Measurements from ENCODE around the gene ZNF74. TPM values are rescaled to one million over a fixed set of nuclear protein-coding genes. Genes with fewer than 3 reads are reported as not detected.
"Not testable (repeated sequence)": the region's sequence is repeated elsewhere in the genome, so short reads cannot be mapped to it uniquely, and the experiment has no call there.

The ZNF74 gene
- total RNA-seq, result 1 to 10 TPM; 6.4 to 9.2 TPM

GRCh38 chr22:20393705-20394476 is at the start of gene ZNF74:
ZNF74 (plus strand) TSS chr22:20394151; CDS start chr22:20394629, 478 bp downstream.
- DNase-seq (ENCODE audit: low spot score in 2 of 2), result peak; percentile 80 to 85
- H3K27ac Mint-ChIP-seq, result peak within 1 kb of the TSS; percentile 78 to 87
- no peaks in the 10 kb centered on the region for H3K9me3 Mint-ChIP-seq
- ATAC-seq, result peak; percentile 92 to 95
- H3K36me3 Mint-ChIP-seq, result peaks cover 0 to 4% of the 10 kb centered on the region in 2 donors

- not testable (repeated sequence) for H3K27ac Mint-ChIP-seq; DNase-seq (ENCODE audit: low spot score in 2 of 2); H3K36me3 Mint-ChIP-seq; H3K9me3 Mint-ChIP-seq; ATAC-seq
Measured at GRCh38 chr22:20346553-20346952, 47.4 kb upstream of the ZNF74 start.

DNA sequence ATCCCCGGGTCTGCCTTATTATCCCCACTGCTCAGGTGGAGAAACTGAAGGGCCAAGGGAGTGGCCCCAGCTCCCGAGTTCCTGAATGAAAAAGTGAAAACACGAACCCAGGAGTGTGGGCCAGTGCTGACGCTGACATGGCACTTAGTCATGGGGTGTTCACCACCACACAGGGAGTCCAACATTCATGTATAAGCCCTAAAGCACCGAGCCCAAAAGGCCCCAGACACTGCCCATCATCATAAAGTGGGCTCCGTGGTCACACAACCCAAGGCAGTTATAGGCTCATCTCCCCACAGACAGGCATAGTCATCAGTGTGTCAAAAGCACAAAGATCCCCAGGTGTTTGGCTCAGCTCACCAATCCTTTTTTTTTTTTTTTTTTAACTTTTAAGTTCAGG is 41.4 kb upstream of the ZNF74 start:
- DNase-seq (ENCODE audit: low spot score in 2 of 2); H3K9me3 Mint-ChIP-seq: not testable (repeated sequence)

DNA sequence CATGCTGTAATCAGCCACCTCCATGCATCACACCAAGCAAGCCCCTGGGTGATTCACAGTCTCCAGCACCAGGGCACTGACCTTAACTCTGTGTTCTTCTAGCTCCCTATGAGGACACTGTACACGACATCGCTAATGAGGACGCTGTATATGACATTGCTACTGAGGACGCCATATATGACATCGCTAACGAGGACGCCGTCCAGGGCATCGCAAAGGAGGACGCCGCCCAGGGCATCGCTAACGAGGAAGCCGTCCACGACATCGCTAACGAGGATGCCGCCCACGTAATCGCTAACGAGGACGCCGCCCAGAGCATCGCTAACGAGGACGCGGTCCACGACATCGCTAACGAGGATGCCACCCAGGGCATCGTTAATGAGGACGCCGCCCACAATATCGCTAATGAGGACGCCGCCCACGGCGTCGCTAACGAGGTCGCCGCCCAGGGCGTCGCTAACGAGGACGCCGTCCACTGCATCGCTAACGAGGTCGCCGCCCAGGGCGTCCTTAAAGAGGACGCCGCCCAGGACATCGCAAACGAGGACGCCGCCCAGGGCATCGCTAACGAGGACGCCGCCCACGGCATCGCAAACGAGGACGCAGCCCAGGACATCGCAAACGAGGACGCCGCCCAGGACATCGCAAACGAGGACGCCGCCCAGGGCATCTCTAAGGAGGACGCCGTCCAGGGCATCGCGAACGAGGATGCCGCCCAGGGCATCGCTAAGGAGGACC is 39.5 kb upstream of the ZNF74 start:
- Mint-ChIP-seq H3K27ac (no peak overlapping the region), H3K36me3 (no peaks in the 10 kb centered on the region), H3K9me3 (no peaks in the 10 kb centered on the region)
- DNase-seq (ENCODE audit: low spot score in 2 of 2) (no peak), ATAC-seq (no peak)

More for the DNA sequence above, 41.4 kb upstream of the ZNF74 start:
- ATAC-seq, H3K27ac Mint-ChIP-seq, H3K36me3 Mint-ChIP-seq: not testable (repeated sequence)

DNA sequence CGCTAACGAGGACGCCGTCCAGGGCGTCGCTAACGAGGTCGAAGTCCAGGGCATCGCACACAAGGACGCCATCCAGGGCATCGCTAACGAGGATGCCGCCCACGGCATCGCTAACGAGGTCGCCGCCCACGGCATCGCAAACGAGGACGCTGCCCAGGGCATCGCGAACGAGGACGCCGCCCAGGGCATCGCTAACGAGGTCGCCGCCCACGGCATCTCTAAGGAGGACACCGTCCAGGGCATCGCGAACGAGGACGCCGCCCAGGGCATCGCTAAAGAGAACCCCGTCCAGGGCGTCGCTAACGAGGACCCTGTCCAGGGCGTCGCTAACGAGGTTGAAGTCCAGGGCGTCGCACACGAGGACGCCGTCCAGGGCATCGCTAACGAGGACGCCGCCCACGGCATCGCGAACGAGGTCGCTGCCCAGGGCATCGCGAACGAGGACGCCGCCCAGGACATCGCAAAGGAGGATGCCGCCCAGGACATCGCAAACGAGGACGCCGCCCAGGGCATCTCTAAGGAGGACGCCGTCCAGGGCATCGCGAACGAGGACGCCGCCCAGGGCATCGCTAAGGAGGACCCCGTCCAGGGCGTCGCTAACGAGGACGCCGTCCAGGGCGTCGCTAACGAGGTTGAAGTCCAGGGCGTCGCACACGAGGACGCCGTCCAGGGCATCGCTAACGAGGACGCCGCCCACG is 37.9 kb upstream of the ZNF74 start:
- not testable (repeated sequence) for H3K9me3 Mint-ChIP-seq; H3K27ac Mint-ChIP-seq; H3K36me3 Mint-ChIP-seq; DNase-seq (ENCODE audit: low spot score in 2 of 2); ATAC-seq

DNA sequence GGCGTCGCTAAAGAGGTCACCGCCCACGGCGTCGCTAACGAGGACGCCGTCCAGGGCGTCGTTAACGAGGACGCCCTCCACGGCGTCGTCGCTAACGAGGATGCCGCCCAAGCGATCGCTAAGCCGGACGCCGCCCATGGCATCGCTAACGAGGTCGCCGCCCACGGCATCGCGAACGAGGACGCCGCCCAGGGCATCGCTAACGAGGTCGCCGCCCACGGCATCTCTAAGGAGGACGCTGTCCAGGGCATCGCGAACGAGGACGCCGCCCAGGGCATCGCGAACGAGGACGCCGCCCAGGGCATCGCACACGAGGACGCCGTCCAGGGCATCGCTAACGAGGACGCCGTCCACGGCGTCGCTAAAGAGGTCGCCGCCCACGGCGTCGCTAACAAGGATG is 37.0 kb upstream of the ZNF74 start:
- not testable (repeated sequence) for H3K27ac Mint-ChIP-seq; ATAC-seq; DNase-seq (ENCODE audit: low spot score in 2 of 2); H3K36me3 Mint-ChIP-seq; H3K9me3 Mint-ChIP-seq

DNA sequence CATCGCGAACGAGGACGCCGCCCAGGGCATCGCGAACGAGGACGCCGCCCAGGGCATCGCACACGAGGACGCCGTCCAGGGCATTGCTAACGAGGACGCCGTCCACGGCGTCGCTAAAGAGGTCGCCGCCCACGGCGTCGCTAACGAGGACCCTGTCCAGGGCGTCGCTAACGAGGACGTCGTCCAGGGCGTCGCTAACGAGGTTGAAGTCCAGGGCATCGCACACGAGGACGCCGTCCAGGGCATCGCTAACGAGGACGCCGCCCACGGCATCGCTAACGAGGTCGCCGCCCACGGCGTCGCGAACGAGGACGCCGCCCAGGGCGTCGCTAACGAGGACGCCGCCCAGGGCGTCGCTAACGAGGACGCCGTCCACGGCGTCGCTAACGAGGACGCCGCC is 36.0 kb upstream of the ZNF74 start:
- H3K27ac Mint-ChIP-seq; H3K36me3 Mint-ChIP-seq; H3K9me3 Mint-ChIP-seq; DNase-seq (ENCODE audit: low spot score in 2 of 2); ATAC-seq: not testable (repeated sequence)

GRCh38 chr22:20358503-20359239 is 35.3 kb upstream of the ZNF74 start:
- not testable (repeated sequence) for H3K27ac Mint-ChIP-seq

DNA sequence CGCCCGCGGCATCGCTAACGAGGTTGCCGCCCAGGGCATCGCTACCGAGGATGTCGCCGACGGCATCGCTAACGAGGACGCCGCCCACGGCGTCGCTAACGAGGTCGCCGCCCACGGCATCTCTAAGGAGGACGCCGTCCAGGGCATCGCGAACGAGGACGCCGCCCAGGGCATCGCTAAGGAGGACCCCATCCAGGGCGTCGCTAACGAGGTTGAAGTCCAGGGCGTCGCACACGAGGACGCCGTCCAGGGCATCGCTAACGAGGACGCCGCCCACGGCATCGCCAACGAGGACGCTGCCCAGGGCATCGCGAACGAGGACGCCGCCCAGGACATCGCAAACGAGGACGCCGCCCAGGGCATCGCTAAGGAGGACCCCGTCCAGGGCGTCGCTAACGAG is 33.7 kb upstream of the ZNF74 start:
- not testable (repeated sequence) for H3K36me3 Mint-ChIP-seq; H3K27ac Mint-ChIP-seq; ATAC-seq; H3K9me3 Mint-ChIP-seq; DNase-seq (ENCODE audit: low spot score in 2 of 2)

More at GRCh38 chr22:20358503-20359239, 35.3 kb upstream of the ZNF74 start:
- not testable (repeated sequence) for H3K36me3 Mint-ChIP-seq; DNase-seq (ENCODE audit: low spot score in 2 of 2); ATAC-seq; H3K9me3 Mint-ChIP-seq

DNA sequence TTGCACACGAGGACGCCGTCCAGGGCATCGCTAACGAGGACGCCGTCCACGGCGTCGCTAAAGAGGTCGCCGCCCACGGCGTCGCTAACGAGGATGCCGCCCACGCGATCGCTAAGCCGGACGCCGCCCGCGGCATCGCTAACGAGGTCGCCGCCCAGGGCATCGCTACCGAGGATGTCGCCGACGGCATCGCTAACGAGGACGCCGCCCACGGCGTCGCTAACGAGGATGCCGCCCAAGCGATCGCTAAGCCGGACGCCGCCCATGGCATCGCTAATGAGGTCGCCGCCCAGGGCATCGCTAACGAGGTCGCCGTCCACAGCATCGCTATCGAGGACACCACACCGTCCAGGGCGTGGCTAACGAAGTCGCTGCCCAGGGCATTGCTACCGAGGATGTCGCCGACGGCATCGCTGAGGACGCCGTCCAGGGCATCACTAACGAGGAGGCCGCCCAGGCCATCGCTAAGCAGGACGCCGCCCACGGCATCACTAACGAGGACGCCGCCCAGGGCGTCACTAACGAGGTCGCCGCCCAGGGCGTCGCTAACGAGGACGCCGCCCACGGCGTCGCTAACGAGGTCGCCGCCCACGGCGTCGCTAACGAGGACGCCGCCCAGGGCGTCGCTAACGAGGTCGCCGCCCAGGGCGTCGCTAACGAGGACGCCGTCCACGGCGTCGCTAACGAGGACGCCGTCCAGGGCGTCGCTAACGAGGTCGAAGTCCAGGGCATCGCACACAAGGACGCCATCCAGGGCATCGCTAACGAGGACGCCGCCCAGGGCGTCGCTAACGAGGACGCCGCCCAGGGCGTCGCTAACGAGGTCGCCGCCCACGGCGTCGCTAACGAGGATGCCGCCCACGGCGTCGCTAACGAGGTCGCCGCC is 32.8 kb upstream of the ZNF74 start:
- H3K36me3 Mint-ChIP-seq; ATAC-seq; DNase-seq (ENCODE audit: low spot score in 2 of 2); H3K9me3 Mint-ChIP-seq; H3K27ac Mint-ChIP-seq: not testable (repeated sequence)

DNA sequence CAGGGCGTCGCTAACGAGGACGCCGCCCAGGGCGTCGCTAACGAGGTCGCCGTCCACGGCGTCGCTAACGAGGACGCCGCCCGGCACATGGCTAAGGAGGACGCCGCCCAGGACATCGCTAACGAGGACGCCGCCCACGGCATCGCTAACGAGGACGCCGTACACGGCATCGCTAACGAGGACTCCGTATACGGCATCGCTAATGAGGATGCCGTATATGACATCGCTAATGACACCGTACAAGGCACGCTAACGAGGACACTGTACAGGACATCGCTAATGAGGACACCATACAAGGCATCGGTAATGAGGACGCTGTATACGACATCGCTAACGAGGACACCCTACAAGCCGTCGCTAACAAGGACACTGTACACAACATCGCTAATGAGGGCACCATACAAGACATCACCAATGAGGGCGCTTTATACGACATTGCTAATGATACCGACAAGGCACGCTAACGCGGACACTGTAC is 32.2 kb upstream of the ZNF74 start:
- not testable (repeated sequence) for H3K9me3 Mint-ChIP-seq; ATAC-seq; H3K36me3 Mint-ChIP-seq; DNase-seq (ENCODE audit: low spot score in 2 of 2); H3K27ac Mint-ChIP-seq

- not testable (repeated sequence) for H3K27ac Mint-ChIP-seq; DNase-seq (ENCODE audit: low spot score in 2 of 2); ATAC-seq; H3K36me3 Mint-ChIP-seq; H3K9me3 Mint-ChIP-seq
Measured at GRCh38 chr22:20362403-20362802, 31.5 kb upstream of the ZNF74 start.

- H3K27ac Mint-ChIP-seq, result peak overlapping the region; percentile 29 to 75
- not testable (repeated sequence) for DNase-seq (ENCODE audit: low spot score in 2 of 2); H3K36me3 Mint-ChIP-seq; ATAC-seq; H3K9me3 Mint-ChIP-seq
Measured at GRCh38 chr22:20364335-20365260, 29.4 kb upstream of the ZNF74 start.

DNA sequence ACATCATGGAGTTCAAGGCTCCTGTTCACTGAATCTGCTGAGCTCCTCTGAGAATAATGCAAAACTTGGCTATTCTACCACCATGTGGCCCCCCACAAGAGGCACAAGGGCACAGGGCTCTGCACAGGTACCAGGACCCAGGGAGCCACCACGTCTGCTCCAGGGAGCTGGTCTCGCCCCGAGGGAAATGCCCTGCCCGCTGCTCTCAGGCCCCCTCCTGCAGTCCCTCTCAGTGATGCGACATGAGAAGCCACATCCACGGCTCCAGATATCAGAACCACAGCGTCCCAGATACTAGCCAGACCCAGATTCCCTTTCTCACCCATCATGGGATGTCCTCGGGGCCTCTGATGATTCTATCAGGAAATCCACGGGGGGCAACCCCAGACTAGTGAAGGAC is 27.1 kb upstream of the ZNF74 start:
- not testable (repeated sequence) for ATAC-seq; H3K9me3 Mint-ChIP-seq; H3K36me3 Mint-ChIP-seq; H3K27ac Mint-ChIP-seq; DNase-seq (ENCODE audit: low spot score in 2 of 2)

DNA sequence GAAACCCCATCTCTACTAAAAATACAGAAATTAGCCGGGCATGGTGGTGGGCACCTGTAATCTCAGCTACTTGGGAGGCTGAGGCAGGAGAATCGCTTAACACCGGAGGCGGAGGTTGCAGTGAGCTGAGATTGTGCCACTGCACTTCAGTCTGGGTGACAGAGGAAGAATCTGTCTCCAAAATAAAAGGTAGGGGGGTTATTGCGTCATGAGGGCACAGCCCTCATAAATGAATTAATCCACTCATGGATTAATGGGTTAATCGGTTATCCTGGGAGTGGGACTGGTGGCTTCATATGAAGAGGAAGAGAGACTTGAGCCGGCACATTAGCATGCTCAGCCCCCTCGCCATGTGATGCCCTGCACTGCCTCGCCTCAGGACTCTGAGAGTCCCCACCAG is 25.1 kb upstream of the ZNF74 start:
- ATAC-seq; DNase-seq (ENCODE audit: low spot score in 2 of 2); H3K27ac Mint-ChIP-seq; H3K9me3 Mint-ChIP-seq; H3K36me3 Mint-ChIP-seq: not testable (repeated sequence)
